ENCODE results near the gene FRMD4A.

GRCh38 chr10:14278533-14278932, 52.2 kb downstream of the FRMD4A start:
- TF ChIP-seq EZH2 (optimal IDR thresholded peaks at IDR 0.05; ENCODE audit: low read depth, low read length) (no peak), CTCF (IDR thresholded peaks at IDR 0.05; ENCODE audit: low read length) (no peak), EZH2phosphoT487 (IDR thresholded peaks at IDR 0.05; ENCODE audit: low read length) (no peak)

Measured in MM.1S (cell line).